ENCODE data around the gene TUBGCP5.

Gene TUBGCP5

DNA sequence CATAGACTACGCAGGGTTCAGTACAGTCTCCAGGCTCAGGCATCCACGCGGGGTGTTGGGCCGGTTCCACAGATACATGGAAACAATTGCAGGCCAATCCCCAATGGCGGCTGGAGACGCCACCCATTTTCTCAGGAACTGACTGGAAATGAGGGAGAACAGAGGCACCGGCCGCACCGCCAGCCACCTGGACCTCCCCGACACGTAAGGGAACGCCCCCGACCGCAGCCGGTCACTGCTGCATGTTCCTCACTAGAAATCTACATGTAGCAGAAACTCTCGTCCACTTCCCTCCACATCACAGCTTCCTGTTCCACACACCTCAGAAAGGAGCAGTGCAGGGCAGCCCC, 88.4 kb downstream of the TUBGCP5 start:
- DNase-seq, result no peak

DNA sequence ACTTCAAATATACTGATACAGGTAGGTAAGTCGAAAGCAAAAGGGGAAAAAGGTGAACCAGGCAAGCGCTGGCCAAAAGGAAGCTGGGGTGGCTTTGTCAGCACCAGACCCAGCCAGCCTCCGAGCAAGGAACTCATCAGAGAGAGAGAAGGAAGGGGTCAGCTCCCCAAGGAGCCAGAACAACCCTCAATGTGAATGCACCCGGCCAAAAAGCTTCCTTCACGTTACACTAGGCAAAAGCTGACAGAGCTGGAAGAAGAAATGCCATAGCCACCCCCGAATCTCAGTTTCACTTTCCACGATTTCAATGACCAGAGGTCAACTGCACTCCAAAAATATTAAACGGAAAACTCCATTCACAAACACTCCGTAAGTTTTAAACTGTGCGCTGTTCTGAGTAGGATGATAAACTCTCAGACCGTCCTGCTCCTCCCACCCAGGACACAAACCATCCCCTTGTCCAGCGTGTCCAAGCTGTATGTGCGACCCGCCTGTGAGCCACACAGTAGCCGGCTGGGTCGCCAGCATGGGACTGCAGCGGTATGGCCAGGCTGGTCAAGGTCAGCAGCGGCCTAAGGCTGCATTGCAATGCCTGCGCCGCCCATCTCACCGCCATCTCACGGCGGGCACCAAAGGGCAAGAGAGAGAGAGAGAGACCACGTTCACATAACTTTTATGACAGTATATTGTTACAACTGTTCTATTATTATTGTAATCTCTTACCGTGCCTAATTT, 88.9 kb downstream of the TUBGCP5 start:
- DNase-seq, result no peak
